ENCODE data around the gene KLRF2. TPM values are rescaled to one million over a fixed set of nuclear protein-coding genes. Genes with fewer than 3 reads are reported as not detected.

Gene KLRF2
- total RNA-seq, 4 donors from 2014 or later = not detected

GRCh38 chr12:9907769-9908168, 26.5 kb downstream of the KLRF2 start:
- TF ChIP-seq CTCF (IDR thresholded peaks at IDR 0.05; ENCODE audit: low read depth) = no peak

GRCh38 chr12:9908350-9908749, 27.1 kb downstream of the KLRF2 start:
- no peak for TF ChIP-seq CTCF (IDR thresholded peaks at IDR 0.05; ENCODE audit: low read depth)

GRCh38 chr12:9909724-9910123, 28.4 kb downstream of the KLRF2 start:
- TF ChIP-seq CTCF (IDR thresholded peaks at IDR 0.05; ENCODE audit: low read depth) = no peak

GRCh38 chr12:9910716-9911421, 29.6 kb downstream of the KLRF2 start:
- no peak for TF ChIP-seq CTCF (IDR thresholded peaks at IDR 0.05; ENCODE audit: low read depth)

GRCh38 chr12:9911708-9912107, 30.4 kb downstream of the KLRF2 start:
- no peak for TF ChIP-seq CTCF (IDR thresholded peaks at IDR 0.05; ENCODE audit: low read depth)

GRCh38 chr12:9919443-9919842, 38.2 kb downstream of the KLRF2 start:
- TF ChIP-seq CTCF (IDR thresholded peaks at IDR 0.05; ENCODE audit: low read depth) = no peak

- TF ChIP-seq CTCF (IDR thresholded peaks at IDR 0.05; ENCODE audit: low read depth) = no peak
Observed at GRCh38 chr12:9920451-9920850, 39.2 kb downstream of the KLRF2 start.
